C4-2B (cell line): Measurements from ENCODE around the gene TEKT1.

Experiments
- CTCF ChIP-seq: fragments of 450-650 bp; conservative IDR thresholded peaks from 2 replicates; pipeline ENCODE4 v1.5.1; 2017; ENCODE audit warnings: mild to moderate bottlenecking
- ZFX ChIP-seq: fragments of 450-650 bp; IDR thresholded peaks from 2 replicates; pipeline ENCODE4 v1.6.1; 2017

GRCh38 chr17:6857904-6858303 lies 26.4 kb upstream of the TEKT1 start:
- TF ChIP-seq CTCF (no peak), ZFX (no peak)
